Left renal pelvis (tissue), 4 donors: Measurements from ENCODE around the gene IL36B. TPM values are rescaled to one million over a fixed set of nuclear protein-coding genes. Genes with fewer than 3 reads are reported as not detected.

Source experiments
- polyA plus RNA-seq, 4 donors: library from polyadenylated mRNA; unstranded; fragments of 120-200 nt; gene quantifications; one replicate each; pipeline ENCODE4 v1.2.1, GENCODE V29; 2013; ENCODE audit not compliant: insufficient read length in 4 of 4

The IL36B gene
- polyA plus RNA-seq, 4 donors: not detected

Other genes with a start within 250 kb of the IL36B start
- 10 to 100 TPM in 1 of 4 donors, under 1 TPM in 3; 0.56 to 19.0 (median 0.83) TPM for gene IL1B, start 216.1 kb downstream of the IL36B start, polyA plus RNA-seq
- gene IL37, start 141.7 kb downstream of the IL36B start, polyA plus RNA-seq: not detected
- gene IL36G, start 74.9 kb downstream of the IL36B start, polyA plus RNA-seq: under 1 TPM in 2 of 4 donors, not detected in 2; 0.35 to 0.39 TPM
- gene IL36A, start 47.4 kb downstream of the IL36B start, polyA plus RNA-seq: not detected
- gene IL36RN, start 6.3 kb upstream of the IL36B start, polyA plus RNA-seq: not detected
- gene IL1F10, start 15.1 kb upstream of the IL36B start, polyA plus RNA-seq: not detected
- gene IL1RN, start 74.7 kb upstream of the IL36B start, polyA plus RNA-seq: 1 to 10 TPM; 1.4 to 8.7 (median 5.1) TPM
- 10 to 100 TPM in 2 of 4 donors, 1 to 10 TPM in 2; 1.9 to 15.9 (median 9.3) TPM for gene PSD4, start 121.1 kb upstream of the IL36B start, polyA plus RNA-seq
- gene PAX8, start 226.1 kb upstream of the IL36B start, polyA plus RNA-seq: 100 to 1,000 TPM in 3 of 4 donors, 1 to 10 TPM in 1; 4.3 to 528 (median 285) TPM